H1 (cell line): ENCODE data around the gene RETSAT. TPM values are rescaled to one million over a fixed set of nuclear protein-coding genes. Genes with fewer than 3 reads are reported as not detected.

Source experiments
- CTCF ChIA-PET: fragments of 300-600 bp; sonication (Branson Sonifier 250); formaldehyde crosslinking; loops from one replicate; lab custom pipeline; 2021; ENCODE audit not compliant: partially characterized antibody; lab: Charles Lee
- POLR2A ChIA-PET: fragments of 300-600 bp; sonication (Branson Sonifier 250); formaldehyde crosslinking; loops from one replicate; lab custom pipeline; 2021; ENCODE audit warnings: inconsistent platforms; ENCODE audit not compliant: partially characterized antibody; lab: Charles Lee
- DNase-seq, 2 experiments: peaks; one replicate each; pipeline versions ENCODE4 v3.0.0 to v3.0.0-alpha.2; 2010 to 2022; ENCODE audit warnings: low spot score in 2 of 2, low read depth in 1 of 2, mixed read lengths in 1 of 2
- FAIRE-seq: peaks from 2 replicates; lab custom pipeline; 2011; peaks lifted over from hg19 to GRCh38; lab: Jason Lieb, UNC
- H2AFZ ChIP-seq: 2 replicates; pipeline ENCODE4 v1.8.1; 2012; ENCODE audit warnings: low read length, inconsistent platforms
- H2AK5ac ChIP-seq: 2 replicates; pipeline ENCODE4 v1.6.1; 2013; ENCODE audit warnings: low read depth, low read length
- H2BK120ac ChIP-seq: replicated peaks from 2 replicates; pipeline ENCODE3; 2013; ENCODE audit warnings: low read depth, low read length, inconsistent platforms
- H2BK12ac ChIP-seq: 2 replicates; pipeline ENCODE4 v1.6.1; 2013; ENCODE audit warnings: low read depth, low read length
- H2BK15ac ChIP-seq: 2 replicates; pipeline ENCODE4 v1.6.1; 2013; ENCODE audit warnings: low read length
- H2BK20ac ChIP-seq: 2 replicates; pipeline ENCODE4 v1.6.1; 2013; ENCODE audit warnings: low read length
- H2BK5ac ChIP-seq: 2 replicates; pipeline ENCODE4 v1.6.1; 2013; ENCODE audit warnings: low read depth, low read length
- H3K14ac ChIP-seq: 2 replicates; pipeline ENCODE4 v1.6.1; 2013; ENCODE audit warnings: inconsistent platforms; ENCODE audit not compliant: insufficient read length
- H3K18ac ChIP-seq: 2 replicates; pipeline ENCODE4 v1.6.1; 2013; ENCODE audit warnings: low read length; ENCODE audit errors: extremely low read depth
- H3K23ac ChIP-seq: 2 replicates; pipeline ENCODE4 v1.6.1; 2013; ENCODE audit warnings: inconsistent platforms; ENCODE audit not compliant: insufficient read length
- H3K23me2 ChIP-seq: 2 replicates; pipeline ENCODE4 v1.6.1; 2013; ENCODE audit warnings: low read depth, low read length
- H3K27ac ChIP-seq: 2 replicates; pipeline ENCODE4 v1.6.1; 2011; ENCODE audit warnings: low read depth, low read length, inconsistent platforms
- H3K27me3 ChIP-seq, 4 experiments: replicated peaks in 1 of 4; 1 replicate in 1 of 4; 2 replicates in 3 of 4; pipeline versions ENCODE4 v1.6.1 to v1.8.1; 2011 to 2013; ENCODE audit warnings: low read length in 3 of 4, mild to moderate bottlenecking in 3 of 4, inconsistent platforms in 2 of 4, mixed read lengths in 2 of 4, moderate library complexity in 1 of 4; ENCODE audit not compliant: control insufficient read depth in 3 of 4, insufficient read depth in 3 of 4; ENCODE audit errors: extremely low read depth in 1 of 4
- H3K36me3 ChIP-seq, 4 experiments: 2 replicates each; pipeline versions ENCODE4 v1.6.1 to v1.8.1; 2011 to 2013; ENCODE audit warnings: mild to moderate bottlenecking in 4 of 4, low read length in 3 of 4, moderate library complexity in 2 of 4, control low read depth in 1 of 4, inconsistent platforms in 1 of 4; ENCODE audit not compliant: insufficient read depth in 4 of 4, control insufficient read depth in 2 of 4
- H3K4ac ChIP-seq: replicated peaks from 2 replicates; pipeline ENCODE3; 2013; ENCODE audit warnings: low read length, low read depth, mixed read lengths, inconsistent platforms; ENCODE audit not compliant: insufficient read length
- H3K4me1 ChIP-seq, 4 experiments: replicated peaks in 1 of 4; 1 replicate in 1 of 4; 2 replicates in 3 of 4; pipeline versions ENCODE4 v1.6.1 to v1.8.1; 2011 to 2013; ENCODE audit warnings: low read length in 3 of 4, inconsistent platforms in 2 of 4, mixed read lengths in 1 of 4; ENCODE audit not compliant: insufficient read depth in 4 of 4, control insufficient read depth in 3 of 4
- H3K4me2 ChIP-seq, 2 experiments: 2 replicates each; pipeline versions ENCODE4 v1.6.1 to v1.8.1; 2011 to 2013; ENCODE audit warnings: low read depth in 2 of 2, low read length in 2 of 2, control low read depth in 1 of 2, inconsistent platforms in 1 of 2, mild to moderate bottlenecking in 1 of 2; ENCODE audit not compliant: insufficient read depth in 1 of 2
- H3K4me3 ChIP-seq, 4 experiments: fragments of 200-600, 300-600 bp in 1 of 4; sonication (generic), shearing (Covaris generic), sonication (Bioruptor Twin) in 1 of 4; 2 replicates each; pipeline versions ENCODE4 v1.5.1 to v1.8.1; 2011 to 2016; ENCODE audit warnings: low read length in 4 of 4, low read depth in 3 of 4, control low read depth in 2 of 4, inconsistent platforms in 2 of 4, mild to moderate bottlenecking in 2 of 4, mixed read lengths in 1 of 4, moderate library complexity in 1 of 4; ENCODE audit not compliant: insufficient read depth in 2 of 4; ENCODE audit errors: extremely low read depth in 1 of 4
- H3K56ac ChIP-seq: replicated peaks from 2 replicates; pipeline ENCODE3; 2013; ENCODE audit warnings: low read depth, mild to moderate bottlenecking, mixed read lengths, low read length, inconsistent platforms; ENCODE audit not compliant: insufficient read length
- H3K79me1 ChIP-seq: 2 replicates; pipeline ENCODE4 v1.6.1; 2013; ENCODE audit warnings: low read depth, low read length, control low read depth
- H3K79me2 ChIP-seq, 2 experiments: 2 replicates each; pipeline versions ENCODE4 v1.6.1 to v1.8.1; 2012 to 2013; ENCODE audit warnings: low read length in 2 of 2, mild to moderate bottlenecking in 2 of 2, inconsistent platforms in 1 of 2; ENCODE audit not compliant: insufficient read depth in 2 of 2, control insufficient read depth in 1 of 2
- H3K9ac ChIP-seq, 4 experiments: replicated peaks in 1 of 4; 1 replicate in 1 of 4; 2 replicates in 3 of 4; pipeline versions ENCODE4 v1.6.1 to v1.8.1; 2011 to 2013; ENCODE audit warnings: low read depth in 3 of 4, low read length in 3 of 4, control low read depth in 2 of 4, mild to moderate bottlenecking in 2 of 4, moderate library complexity in 2 of 4, inconsistent platforms in 1 of 4; ENCODE audit errors: extremely low read depth in 1 of 4
- H3K9me3 ChIP-seq, 2 experiments: 2 replicates each; pipeline versions ENCODE4 v1.6.1 to v1.8.1; 2012 to 2013; ENCODE audit warnings: mild to moderate bottlenecking in 2 of 2, moderate library complexity in 2 of 2, control low read depth in 1 of 2, inconsistent platforms in 1 of 2, low read depth in 1 of 2, low read length in 1 of 2, mixed read lengths in 1 of 2; ENCODE audit not compliant: insufficient read depth in 2 of 2
- H4K20me1 ChIP-seq, 2 experiments: replicated peaks in 1 of 2; 2 replicates each; pipeline versions ENCODE3 to v1.8.1; 2011 to 2013; ENCODE audit warnings: inconsistent platforms in 2 of 2, low read length in 2 of 2, mild to moderate bottlenecking in 1 of 2; ENCODE audit not compliant: insufficient read depth in 2 of 2, control insufficient read depth in 1 of 2
- H4K5ac ChIP-seq: 2 replicates; pipeline ENCODE4 v1.6.1; 2013; ENCODE audit warnings: low read length, low read depth, mixed read lengths, inconsistent platforms; ENCODE audit not compliant: insufficient read length
- H4K8ac ChIP-seq: 2 replicates; pipeline ENCODE4 v1.8.0; 2013; ENCODE audit warnings: mild to moderate bottlenecking, moderate library complexity, low read length, inconsistent platforms; ENCODE audit not compliant: insufficient read depth; ENCODE audit errors: extremely low read depth
- H4K91ac ChIP-seq: replicated peaks from 2 replicates; pipeline ENCODE3; 2013; ENCODE audit warnings: low read length, mixed read lengths, inconsistent platforms; ENCODE audit not compliant: insufficient read length
- CBX8 ChIP-seq: fragments of 300-800, 300-1000 bp; sonication (generic); IDR thresholded peaks from 2 replicates; pipeline ENCODE4 v1.7.1; 2016; ENCODE audit warnings: low read depth, low read length, borderline replicate concordance
- KDM4A ChIP-seq: IDR thresholded peaks from one replicate; pipeline ENCODE4 v1.7.1; 2012; ENCODE audit warnings: low read depth, mild to moderate bottlenecking, moderate library complexity, low read length, inconsistent platforms; ENCODE audit not compliant: severe bottlenecking
- WGBS, 2 experiments: shearing (Covaris generic) in 1 of 2; methylation state at CpG; one replicate each; pipeline versions ENCODE4 v1.1.6 to v1.1.7; 2013 to 2015; ENCODE audit warnings: low lambda C conversion rate in 2 of 2, mixed read lengths in 2 of 2, inconsistent platforms in 1 of 2, low coverage in 1 of 2, missing lambda C conversion rate in 1 of 2; ENCODE audit not compliant: insufficient replicate concordance in 2 of 2, insufficient coverage in 1 of 2, insufficient read length in 1 of 2; ENCODE audit errors: extremely low coverage in 1 of 2, missing lambda C conversion rate in 1 of 2; 5-methylcytosine and 5-hydroxymethylcytosine counted together
- polyA plus RNA-seq, 7 experiments: library from polyadenylated mRNA; depleted of rRNA in 3 of 7; stranded (reverse) in 5 of 7; unstranded in 2 of 7; fragments of >200 nt in 5 of 7; fragments of 200-250 nt in 2 of 7; gene quantifications; 1 replicate in 5 of 7; 2 replicates in 1 of 7; 4 replicates in 1 of 7; pipeline versions ENCODE4 v1.2.1 to v1.2.3, GENCODE V29; 2011 to 2013; ENCODE audit warnings: missing spikeins in 2 of 7, mixed read lengths in 2 of 7
- total RNA-seq: library from RNA; stranded (reverse); fragmentation: NEBNext Ultra II Directional; extraction: Animal tissue kit (Norgen Biotek cat#: 25700); gene quantifications from 2 replicates; pipeline ENCODE4 v1.2.1, GENCODE V29; 2021
- TF ChIP-seq, protein P1 (sequence below), 3 experiments: IDR thresholded peaks; 1 replicate in 2 of 3; 2 replicates in 1 of 3; pipeline versions ENCODE4 v1.5.1 to v1.6.1; 2011; ENCODE audit warnings: low read length in 3 of 3, mild to moderate bottlenecking in 3 of 3, inconsistent platforms in 2 of 3, low read depth in 1 of 3, moderate library complexity in 1 of 3; ENCODE audit not compliant: insufficient read depth in 1 of 3; ENCODE audit errors: control extremely low read depth in 1 of 3

RETSAT gene
- total and polyA plus RNA-seq, 2 of the 8 experiments (the other 6 are each of a cell fraction or from before 2014, with no cell fraction given) = 15.8 to 16.7 TPM

DNA sequence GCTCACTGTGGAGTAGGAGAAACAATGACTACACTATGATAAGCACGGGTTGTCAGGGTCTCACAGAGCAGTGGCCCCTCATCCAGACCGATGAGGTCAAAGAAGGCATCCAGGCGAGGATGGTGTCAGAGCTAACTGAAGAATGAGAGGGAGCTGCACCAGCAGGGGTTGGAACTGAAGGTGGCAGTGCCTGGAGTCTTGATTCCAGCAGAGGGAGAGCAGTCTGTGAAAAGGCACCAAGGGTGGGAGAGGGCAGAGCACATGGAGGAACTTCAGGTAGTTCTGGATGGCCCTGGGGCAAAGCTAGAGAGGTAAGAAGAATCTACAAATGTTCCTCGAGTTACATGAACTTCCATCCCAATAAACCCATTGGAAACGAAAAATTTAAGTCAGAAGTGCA, 12.9 kb upstream of the RETSAT start:
- Histone ChIP-seq H3K27ac (no peak overlapping the region), H3K4me2 (no peak overlapping the region), H2BK20ac (no peak overlapping the region), H4K91ac (no peak overlapping the region), H2BK15ac (no peak overlapping the region), H2BK5ac (no peak overlapping the region), H2AFZ (no peak overlapping the region), H3K4me3 (no peak overlapping the region), H2AK5ac (no peak overlapping the region), H3K27me3 (no peaks in the 10 kb centered on the region), H3K36me3 (no peaks in the 10 kb centered on the region; a peak in 1 of 8 replicates), H4K20me1 (no peaks in the 10 kb centered on the region), H2BK12ac (no peak overlapping the region), H3K4me1 (no peaks in the 10 kb centered on the region), H3K23me2 (no peaks in the 10 kb centered on the region), H3K79me1 (no peaks in the 10 kb centered on the region), H3K14ac (no peak overlapping the region), H4K5ac (no peak overlapping the region), H3K79me2 (no peaks in the 10 kb centered on the region), H2BK120ac (no peak overlapping the region), H3K9me3 (no peaks in the 10 kb centered on the region), H3K18ac (no peak overlapping the region), H3K4ac (no peak overlapping the region), H4K8ac (no peak overlapping the region), H3K9ac (no peak overlapping the region), H3K23ac (no peak overlapping the region), H3K56ac (no peak overlapping the region)
- WGBS, 2 experiments = 78% methylated on average over 5 of the region's 5 CpGs; no CpG with 5 or more reads in 1 of the 2 experiments
- FAIRE-seq (no peak), DNase-seq (no peak)
- ChIA-PET CTCF (interaction anchor here (0.8 to 4.0 kb wide), 5 partner anchors 10 to 185 kb away, joined by 4 to 16 read pairs (median 8); no protein-coding TSS in a partner anchor), POLR2A (interaction anchor here (1.1 to 2.6 kb wide), 4 partner anchors 8 to 172 kb away, joined by 3 to 12 read pairs (median 5); partner anchors contain the start of genes ELMOD3, MAT2A, RETSAT and TGOLN2)
- TF ChIP-seq KDM4A (no peak), CBX8 (no peak)
- TF ChIP-seq, protein P1, sequence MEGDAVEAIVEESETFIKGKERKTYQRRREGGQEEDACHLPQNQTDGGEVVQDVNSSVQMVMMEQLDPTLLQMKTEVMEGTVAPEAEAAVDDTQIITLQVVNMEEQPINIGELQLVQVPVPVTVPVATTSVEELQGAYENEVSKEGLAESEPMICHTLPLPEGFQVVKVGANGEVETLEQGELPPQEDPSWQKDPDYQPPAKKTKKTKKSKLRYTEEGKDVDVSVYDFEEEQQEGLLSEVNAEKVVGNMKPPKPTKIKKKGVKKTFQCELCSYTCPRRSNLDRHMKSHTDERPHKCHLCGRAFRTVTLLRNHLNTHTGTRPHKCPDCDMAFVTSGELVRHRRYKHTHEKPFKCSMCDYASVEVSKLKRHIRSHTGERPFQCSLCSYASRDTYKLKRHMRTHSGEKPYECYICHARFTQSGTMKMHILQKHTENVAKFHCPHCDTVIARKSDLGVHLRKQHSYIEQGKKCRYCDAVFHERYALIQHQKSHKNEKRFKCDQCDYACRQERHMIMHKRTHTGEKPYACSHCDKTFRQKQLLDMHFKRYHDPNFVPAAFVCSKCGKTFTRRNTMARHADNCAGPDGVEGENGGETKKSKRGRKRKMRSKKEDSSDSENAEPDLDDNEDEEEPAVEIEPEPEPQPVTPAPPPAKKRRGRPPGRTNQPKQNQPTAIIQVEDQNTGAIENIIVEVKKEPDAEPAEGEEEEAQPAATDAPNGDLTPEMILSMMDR (IDR thresholded peaks at IDR 0.05; ENCODE audit: control extremely low read depth in 1 of 3, insufficient read depth in 1 of 3, low read depth in 1 of 3, low read length in 3 of 3) = 0 out of 4 replicates have a peak, but pooled peaks of 1 of the 3 experiments have one; percentile 5
